ENCODE data around the gene CLDN5. TPM values are rescaled to one million over a fixed set of nuclear protein-coding genes. Genes with fewer than 3 reads are reported as not detected.

The CLDN5 gene
- total and polyA plus RNA-seq, 2 of the 8 experiments (the other 6 are each of a cell fraction or from before 2014, with no cell fraction given) = 1.2 to 1.6 TPM

DNA sequence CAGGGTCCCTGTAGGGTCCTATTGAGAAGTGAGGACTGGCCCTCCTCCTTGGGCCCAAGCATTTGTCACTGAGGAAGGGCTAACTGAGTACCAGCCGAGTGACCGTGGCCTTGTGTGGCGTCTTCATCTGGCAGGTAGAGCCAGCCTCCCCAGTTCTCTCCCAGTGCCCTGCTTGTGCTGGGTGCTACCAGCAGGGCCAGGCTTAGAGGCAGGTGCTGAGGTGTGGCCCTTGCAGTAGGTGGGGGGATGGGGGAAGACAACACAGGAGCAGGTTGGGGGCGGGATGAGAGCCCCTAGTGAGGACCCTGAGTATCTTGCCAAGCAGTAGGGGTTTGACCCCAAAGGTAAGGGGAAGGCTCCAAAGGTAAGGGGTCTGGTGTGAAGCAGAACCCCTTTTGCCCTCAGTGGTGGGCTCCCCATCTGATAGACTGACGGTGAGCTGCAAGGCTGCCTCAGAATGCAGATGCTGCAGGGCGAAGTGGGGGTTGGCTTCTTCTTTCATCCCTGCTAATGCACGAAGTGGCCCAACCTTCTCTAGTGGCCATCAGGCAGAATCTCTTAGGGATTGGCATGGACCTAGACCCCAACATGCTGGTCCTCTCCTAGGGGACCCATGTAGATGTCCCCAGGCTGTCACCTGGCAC is 24.9 kb downstream of the CLDN5 start (continued):
- TF ChIP-seq BCL11A (IDR thresholded peaks at IDR 0.05; ENCODE audit: low read depth in 2 of 2, low read length in 2 of 2) (no peak), SP4 (IDR thresholded peaks at IDR 0.05; ENCODE audit: low read length) (no peak), SUZ12 (IDR thresholded peaks at IDR 0.05; ENCODE audit: low read length) (no peak)

Measured in H1 (cell line).